ENCODE measurements around the gene TP53TG3F.
"Not testable (repeated sequence)": the region's sequence is repeated elsewhere in the genome, so short reads cannot be mapped to it uniquely, and the experiment has no call there.

TP53TG3F gene, protein sequence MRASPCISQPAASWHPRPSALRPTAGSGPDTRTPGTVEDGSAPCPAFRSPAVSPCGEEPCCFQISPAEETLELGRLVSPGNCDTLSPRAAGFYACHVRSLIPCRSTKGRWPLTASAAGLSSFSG

DNA sequence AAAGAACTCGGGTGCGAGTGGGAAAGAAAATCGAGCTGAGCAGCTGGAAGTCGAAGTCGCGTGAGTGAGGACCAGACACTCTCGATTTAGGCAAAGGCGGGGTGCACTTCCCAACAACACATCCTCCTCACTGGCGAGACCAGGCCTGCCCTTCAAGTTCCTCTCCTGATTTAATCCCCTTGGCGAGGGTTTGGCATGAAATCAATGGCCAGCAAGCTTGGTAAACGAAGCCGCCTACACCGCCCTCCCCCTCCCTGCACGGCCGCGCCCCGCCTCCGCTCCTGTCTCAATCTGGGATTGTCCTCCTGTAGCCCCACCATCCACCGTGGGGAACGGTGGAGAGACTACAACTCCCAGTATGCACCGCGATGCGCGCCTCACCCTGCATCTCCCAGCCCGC lies at the start of gene TP53TG3F:
TSS of gene TP53TG3F (plus strand) at position 301 of the 400 bp plus-strand sequence. CDS start at position 369, 68 bp downstream.
- DNase-seq (ENCODE audit: low read depth in 2 of 2): not testable (repeated sequence)

DNA sequence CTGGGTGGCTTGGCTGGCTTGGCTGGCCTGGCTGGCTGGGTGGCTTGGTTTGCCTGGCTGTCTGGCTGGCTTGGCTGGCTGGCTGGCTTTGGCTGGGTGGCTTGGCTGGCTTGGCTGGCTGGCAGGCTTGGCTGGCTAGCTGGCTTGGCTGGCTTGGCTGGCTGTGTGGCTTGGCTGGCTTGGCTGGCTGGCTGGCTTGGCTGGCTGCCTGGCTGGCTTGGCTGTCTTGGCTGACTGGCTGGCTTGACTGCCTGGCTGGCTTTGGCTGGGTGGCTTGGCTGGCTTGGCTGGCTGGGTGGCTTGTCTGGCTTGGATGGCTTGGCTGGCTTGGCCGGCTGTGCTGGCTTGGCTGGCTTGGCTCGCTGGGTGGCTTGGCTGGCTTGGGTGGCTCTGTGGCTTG lies 32.2 kb downstream of the TP53TG3F start:
- not testable (repeated sequence) for DNase-seq (ENCODE audit: low read depth in 2 of 2)

DNA sequence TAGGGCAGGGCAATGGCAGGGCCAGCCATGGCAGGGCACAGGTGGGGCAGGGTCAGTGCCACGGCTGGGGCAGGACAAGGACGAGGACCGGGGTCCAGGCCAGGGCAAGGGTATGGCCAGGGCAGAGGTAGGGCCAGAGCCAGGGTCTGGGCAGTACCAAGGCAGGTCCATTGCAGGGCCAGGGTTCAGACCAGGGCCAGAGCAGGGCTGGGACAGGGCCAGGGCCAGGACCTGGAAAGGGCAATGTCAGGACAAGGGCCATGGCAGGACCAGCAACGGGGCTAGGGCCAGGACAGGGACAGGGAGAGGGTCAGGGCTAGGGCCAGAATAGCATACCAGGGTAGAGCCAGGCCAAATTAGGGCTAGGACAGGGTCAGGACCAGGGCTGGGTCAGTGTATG lies 47.8 kb downstream of the TP53TG3F start:
- DNase-seq (ENCODE audit: low read depth in 2 of 2): not testable (repeated sequence)

DNA sequence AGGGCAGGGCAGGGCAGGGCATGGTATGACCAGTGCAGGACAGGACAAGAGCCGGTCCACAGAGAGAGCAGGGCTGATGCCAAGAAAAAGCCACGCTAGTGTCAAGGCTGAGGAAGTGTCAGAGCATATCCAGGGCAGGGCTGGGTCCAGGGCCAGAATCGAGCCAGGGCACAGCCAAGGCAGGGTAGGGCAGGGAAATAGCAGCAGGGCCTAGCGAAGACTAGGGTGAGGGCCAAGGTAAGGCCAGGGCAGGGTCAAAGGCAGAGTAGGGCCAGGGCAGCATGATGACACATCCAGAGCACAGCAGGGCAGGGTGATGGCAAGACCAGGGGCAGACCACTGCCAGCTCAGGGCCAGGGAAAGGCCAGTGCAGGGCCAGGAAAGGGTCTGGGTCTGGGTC lies 49.7 kb downstream of the TP53TG3F start:
- DNase-seq (ENCODE audit: low read depth in 2 of 2): not testable (repeated sequence)

DNA sequence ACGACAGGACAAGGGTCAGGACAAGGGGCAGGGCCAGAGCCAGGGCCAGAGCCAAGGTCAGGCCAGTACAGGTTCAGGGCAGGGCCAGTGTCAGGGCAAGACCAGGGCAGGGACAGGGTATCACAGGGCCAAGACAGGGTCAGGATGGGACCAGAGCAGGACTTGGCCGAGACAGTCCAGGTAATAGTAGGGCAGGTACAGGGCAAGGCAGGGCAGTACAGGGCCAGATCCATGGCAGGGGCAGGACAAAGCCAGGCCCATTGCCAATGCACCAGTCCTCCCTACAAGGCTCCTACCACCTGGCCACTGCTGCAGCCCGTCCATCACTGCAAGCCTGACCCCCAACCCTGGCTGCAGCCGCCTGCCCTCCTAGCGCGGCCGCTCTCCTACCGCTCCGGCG lies 50.5 kb downstream of the TP53TG3F start:
- DNase-seq (ENCODE audit: low read depth in 2 of 2): not testable (repeated sequence)

Measured in stimulated activated CD4-positive, alpha-beta T cell treated with anti-CD3 and anti-CD28 coated beads, Interleukin-1b, Interleukin-23, amount 100 ng/mL, for 4 hours (primary cell).